Iris pigment epithelial cell (primary cell): ENCODE results near the gene WDR75.

Experiments
- DNase-seq: peaks from one replicate; pipeline ENCODE4 v3.0.0-alpha.2; 2011; ENCODE audit warnings: low read depth

The WDR75 gene

GRCh38 chr2:189500456-189501160, 59.3 kb downstream of the WDR75 start:
- no peak for DNase-seq

DNA sequence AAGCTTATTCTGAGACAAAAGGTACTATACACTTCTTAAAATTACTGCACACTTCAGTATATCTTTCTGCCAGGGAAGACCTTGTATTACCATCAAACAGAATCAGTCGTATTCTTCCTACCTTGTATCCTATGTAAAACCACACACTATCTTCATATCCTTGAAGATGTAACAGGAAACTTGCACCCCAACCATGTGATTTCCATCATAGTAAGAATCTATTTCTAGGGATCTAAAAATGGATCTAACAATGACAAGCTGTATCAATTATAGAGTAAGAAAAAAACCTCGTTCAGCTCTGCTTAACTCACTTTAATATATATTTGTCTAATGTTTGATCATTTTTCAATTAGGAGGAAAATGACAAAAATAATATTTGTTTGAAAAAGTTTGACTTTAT, 60.2 kb downstream of the WDR75 start:
- DNase-seq, result no peak

GRCh38 chr2:189502714-189503113, 61.4 kb downstream of the WDR75 start:
- DNase-seq, result no peak

DNA sequence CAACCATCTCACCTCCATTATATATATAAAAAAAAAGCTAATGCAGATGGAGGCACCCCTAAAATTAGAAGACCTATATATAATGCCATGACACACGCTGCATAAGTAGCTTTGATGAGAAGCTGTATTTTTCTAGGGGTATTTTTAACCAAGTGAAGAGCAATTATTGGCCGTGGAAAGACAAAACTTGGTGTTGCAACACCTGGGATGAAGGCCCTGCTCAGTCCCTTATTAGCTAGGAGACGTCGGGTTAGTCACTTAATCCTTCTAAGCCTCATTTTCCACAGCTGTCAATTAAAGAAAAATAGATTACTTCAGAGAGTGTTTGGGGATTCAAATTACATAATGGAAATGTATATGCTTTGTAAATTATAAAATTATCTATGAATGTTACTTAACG, 63.0 kb downstream of the WDR75 start:
- no peak for DNase-seq

GRCh38 chr2:189505492-189505891, 64.2 kb downstream of the WDR75 start:
- no peak for DNase-seq

DNA sequence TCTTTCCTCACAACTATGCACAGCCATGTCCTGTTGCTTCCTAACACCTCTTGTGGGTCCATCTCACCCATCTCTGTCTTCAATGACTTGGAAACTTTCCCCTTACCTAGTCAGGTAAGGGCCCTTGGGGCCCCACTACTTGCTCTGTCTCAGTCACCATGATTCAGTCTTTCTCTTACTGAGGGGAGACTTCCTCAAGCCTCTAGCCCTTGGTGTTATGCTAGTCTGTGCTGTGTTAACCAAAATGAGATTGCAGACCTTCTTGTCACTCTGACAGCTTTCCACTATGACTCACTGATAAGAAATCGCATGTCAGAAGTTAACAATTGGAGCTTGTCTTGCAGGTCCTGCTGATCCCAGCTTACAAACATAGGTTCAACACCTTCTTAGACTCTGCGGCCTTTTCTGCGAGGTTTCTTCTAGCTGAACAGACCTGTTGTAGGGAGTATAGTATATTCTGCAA, 65.3 kb downstream of the WDR75 start:
- DNase-seq, result peak; percentile 73

DNA sequence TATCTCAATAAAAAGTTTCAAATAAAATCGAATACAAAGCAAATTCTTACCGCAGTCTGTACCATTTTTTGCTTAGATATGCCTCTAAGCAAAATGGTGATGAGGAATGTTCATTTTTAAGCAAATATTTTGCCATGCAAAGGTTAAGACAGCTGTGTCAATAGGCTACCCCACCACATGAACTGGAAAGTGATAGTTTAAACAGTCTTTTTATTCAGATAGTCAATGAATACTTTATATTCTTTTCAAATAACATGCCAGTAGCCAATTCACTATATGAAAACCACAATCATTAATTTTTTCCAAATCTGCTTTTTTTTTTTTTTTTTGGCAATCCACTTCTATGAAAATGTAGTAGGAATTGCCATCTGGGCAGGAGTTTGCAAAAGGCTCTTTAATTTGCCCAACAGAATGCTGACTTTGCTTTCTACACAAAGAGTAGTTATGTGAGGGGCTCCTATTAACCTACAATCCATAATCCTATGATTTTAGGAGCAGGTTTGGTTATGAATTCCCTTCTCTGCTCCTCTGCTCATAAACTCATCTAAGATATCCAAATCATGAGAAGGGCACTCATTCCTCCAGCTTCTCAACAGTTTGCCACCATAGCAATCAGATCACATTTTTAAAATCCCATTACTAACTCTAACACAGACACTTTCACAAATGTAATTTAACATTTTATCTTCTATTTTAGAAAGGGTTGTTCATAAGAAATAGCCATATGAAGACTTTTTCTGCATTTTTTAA, 70.1 kb downstream of the WDR75 start:
- no peak for DNase-seq

DNA sequence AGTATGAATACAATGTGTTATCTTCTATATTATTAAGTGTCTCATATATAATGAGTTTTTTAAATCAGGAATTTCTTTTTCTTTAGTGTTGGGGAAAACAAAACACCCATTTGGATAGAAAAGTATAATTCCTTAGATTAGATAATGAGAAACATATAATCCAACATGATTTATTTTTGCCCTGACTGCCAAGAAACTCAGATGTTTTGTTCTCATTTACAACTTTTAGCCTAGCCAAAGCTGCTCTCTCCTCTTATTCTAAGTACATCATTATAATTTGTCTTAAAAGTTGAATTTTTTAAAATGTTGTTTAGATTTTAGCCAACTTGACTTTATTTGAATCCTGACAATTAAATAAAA, 70.7 kb downstream of the WDR75 start:
- no peak for DNase-seq

- peak; percentile 51 for DNase-seq
Measured at GRCh38 chr2:189512879-189513278, 71.6 kb downstream of the WDR75 start.

DNA sequence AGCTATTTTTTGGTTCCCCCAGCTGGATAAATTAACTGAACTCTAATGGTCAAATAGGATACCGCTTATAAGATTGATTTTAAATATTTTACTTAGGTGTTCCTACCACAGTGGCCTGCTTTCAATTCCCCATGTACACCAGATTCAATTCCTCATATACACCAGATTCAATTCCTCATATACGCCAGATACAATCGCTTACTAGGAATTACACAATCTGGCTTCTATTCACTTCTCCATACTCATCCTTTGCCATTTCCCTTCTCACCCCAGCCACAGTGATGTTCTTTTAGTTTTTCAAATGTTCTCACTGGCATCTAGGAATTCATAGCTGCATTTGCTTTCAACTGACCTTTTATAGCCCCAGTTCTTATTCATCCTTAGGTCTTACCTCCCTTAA, 72.8 kb downstream of the WDR75 start:
- DNase-seq, result no peak

DNA sequence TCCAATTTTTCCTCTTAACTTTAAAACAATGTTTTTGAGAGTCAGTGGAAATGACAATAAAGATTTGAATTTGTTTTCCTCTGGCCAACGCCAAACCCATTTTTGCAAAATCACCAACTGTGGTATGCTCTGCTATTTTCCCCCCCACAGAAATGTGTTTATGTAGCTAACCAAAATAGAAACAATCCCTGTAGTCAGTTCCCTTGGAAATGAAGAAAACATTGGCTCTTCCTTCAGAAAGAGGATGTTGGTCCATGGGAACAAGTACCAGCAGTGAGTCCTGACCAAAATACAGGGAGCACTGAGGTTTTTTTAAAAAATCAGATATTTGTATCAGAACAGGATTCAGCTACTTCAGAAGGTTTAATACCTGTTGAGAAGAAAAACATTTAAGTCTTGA, 74.0 kb downstream of the WDR75 start:
- DNase-seq, result no peak

GRCh38 chr2:189516546-189516945, 75.3 kb downstream of the WDR75 start:
- DNase-seq, result no peak

DNA sequence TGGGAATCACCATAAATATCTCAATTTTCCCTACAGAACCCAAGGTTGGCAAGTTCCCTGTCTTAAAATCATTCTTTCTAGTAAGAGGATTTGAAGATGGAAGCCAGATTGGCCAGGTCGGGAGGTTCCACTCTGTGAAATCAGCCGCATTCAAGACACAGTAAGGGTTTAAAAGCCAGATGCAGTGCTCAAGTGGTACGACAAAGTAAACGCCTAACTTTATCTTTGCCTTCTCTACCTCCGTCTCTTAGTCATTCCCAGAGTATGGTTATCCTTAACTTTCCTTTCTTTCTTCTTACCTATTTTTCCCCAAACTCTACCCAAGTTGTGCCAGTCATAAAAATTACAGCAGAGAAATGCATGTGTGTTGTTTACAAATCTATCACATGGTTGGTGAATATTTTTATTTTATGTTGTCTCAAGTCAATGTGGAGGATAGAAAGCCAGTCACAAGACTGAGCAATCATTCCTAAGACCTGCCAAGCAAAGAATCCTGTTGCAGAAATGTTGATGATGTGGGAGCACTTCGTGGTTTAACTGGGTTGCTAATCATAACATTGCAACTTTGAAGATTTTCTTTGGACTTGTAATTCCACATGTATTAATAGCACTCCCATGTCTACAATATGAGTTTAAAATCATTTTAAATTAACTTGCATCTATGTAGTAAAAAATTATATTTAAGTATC, 76.7 kb downstream of the WDR75 start:
- peak; percentile 87 for DNase-seq

DNA sequence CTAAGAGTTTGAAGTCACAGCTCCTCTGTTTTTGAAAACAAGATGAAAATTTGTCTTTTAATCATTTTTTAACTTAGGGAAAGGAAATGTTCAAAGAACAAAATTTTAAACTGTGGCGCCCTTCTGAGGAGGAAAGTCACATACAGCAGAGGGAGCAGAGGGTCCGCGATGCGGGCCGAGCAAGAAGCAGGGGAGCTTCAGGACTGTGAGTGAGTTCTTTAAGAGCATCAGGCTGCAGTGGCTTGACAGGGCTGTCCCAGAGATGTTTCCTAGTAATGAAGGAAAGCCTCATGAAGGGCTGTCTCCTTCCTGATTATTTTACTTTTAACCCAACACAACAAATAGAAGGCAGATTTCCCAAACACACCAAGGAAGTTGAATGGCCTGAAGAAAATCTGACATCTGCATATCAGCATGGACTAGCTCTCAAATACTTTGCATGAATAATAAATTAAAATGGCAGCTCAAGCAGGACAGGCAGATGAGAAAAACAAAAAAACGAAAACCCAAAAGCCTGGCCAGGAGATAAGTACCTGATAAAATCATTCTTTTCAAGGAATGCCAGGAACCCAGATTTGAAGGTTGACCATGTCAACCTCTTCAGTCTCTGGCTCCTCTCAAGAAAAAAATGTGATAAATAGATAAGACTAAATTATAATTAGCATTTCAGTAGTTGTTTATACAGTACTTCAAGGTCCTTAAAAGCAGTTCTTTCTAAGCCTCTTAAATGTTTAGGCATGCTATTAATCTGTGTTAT, 78.5 kb downstream of the WDR75 start:
- DNase-seq, result no peak

- peak; percentile 61 for DNase-seq
Measured at GRCh38 chr2:189521699-189522434, 80.6 kb downstream of the WDR75 start.

DNA sequence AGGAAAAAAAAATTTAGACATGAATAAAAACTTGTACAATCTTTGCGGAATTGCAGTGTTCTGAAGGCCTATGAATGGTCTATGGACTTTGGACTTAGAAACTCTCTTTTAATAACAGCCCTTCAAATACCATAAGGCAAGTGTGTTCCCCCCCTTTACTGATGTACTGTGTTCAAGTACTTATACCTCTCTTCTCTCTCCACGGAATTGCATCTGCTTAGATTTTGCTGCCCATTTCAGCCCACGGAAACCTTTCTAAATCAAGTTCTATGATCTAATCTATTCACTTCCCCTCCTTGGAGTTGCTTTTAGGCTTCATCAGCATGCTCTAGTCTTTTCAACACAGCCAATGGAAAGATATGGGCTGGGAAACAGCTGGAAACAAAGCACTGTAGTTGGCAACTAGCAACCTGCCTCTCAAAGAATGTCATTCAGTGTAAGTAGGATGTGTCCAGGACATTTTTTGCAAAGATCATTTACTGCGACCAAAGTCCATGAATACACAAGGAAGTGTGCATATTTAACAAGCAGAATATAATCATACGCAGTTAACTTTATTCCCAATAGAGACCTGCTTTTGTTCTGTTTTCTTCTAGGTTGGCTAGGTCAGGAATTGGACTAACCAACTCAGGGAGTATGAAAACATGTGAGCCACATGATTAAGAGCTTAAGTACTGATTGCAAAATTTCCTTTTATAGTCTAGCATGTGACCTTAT, 81.3 kb downstream of the WDR75 start:
- peak; percentile 52 for DNase-seq

DNA sequence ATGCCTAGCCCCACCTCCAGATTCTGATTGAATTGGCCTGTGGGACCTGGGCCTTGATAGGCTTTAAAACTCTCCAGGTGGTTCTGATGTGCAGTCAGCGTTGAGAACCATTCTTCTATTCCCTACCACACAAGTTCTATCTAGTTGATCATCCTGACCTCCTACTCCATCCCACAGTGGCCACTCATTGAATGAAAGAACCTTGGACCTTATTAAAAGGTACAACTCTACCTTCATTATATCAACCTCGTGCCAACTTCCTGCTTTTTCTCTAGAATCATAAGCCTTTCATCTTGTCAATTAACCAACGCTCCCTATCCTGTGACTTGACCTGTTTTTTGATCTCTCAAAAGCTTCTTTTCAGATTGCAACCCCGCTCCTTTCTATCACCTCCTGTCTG, 83.5 kb downstream of the WDR75 start:
- DNase-seq, result no peak
